Sigmoid colon (tissue), 7 donors: Measurements from ENCODE around the gene VPS50. TPM values are rescaled to one million over a fixed set of nuclear protein-coding genes. Genes with fewer than 3 reads are reported as not detected.
"Not testable (repeated sequence)": the region's sequence is repeated elsewhere in the genome, so short reads cannot be mapped to it uniquely, and the experiment has no call there.

Experiments
- DNase-seq: peaks from one replicate; pipeline ENCODE4 v3.0.0-alpha.2; 2019
- H3K27ac ChIP-seq, 4 donors: fragments of 200-600 bp; sonication (generic); one replicate each; pipeline ENCODE4 v1.5.1; 2016 to 2019; ENCODE audit warnings: mild to moderate bottlenecking in 1 of 4
- H3K27me3 ChIP-seq, 3 donors: fragments of 200-600 bp; sonication (generic); one replicate each; pipeline ENCODE4 v1.5.1; 2019; ENCODE audit warnings: mild to moderate bottlenecking in 1 of 3
- H3K36me3 ChIP-seq, 4 donors: fragments of 200-600 bp; sonication (generic); one replicate each; pipeline ENCODE4 v1.5.1; 2016 to 2019
- H3K4me1 ChIP-seq, 4 donors: fragments of 200-600 bp; sonication (generic); one replicate each; pipeline ENCODE4 v1.5.1; 2017 to 2019
- H3K4me3 ChIP-seq, 4 donors: fragments of 200-600 bp; sonication (generic); one replicate each; pipeline ENCODE4 v1.5.1; 2017 to 2019; ENCODE audit warnings: mild to moderate bottlenecking in 2 of 4, moderate library complexity in 1 of 4
- H3K9me3 ChIP-seq, 4 donors: fragments of 200-600 bp in 3 of 4; sonication (generic) in 3 of 4; one replicate each; pipeline versions ENCODE4 v1.5.1 to v1.6.1; 2013 to 2019
- CTCF ChIP-seq, 4 experiments: fragments of 450-650 bp in 3 of 4; fragments of 200-600 bp in 1 of 4; IDR thresholded peaks; one replicate each; pipeline ENCODE4 v1.5.1; 2016 to 2019; ENCODE audit warnings: antibody characterized with exemption in 4 of 4, mild to moderate bottlenecking in 3 of 4, moderate library complexity in 2 of 4
- EP300 ChIP-seq, 4 donors: sonication (generic); formaldehyde crosslinking; IDR thresholded peaks; one replicate each; pipeline ENCODE4 v1.6.1; 2017; ENCODE audit warnings: antibody characterized with exemption in 4 of 4
- POLR2A ChIP-seq, 2 donors: fragments of 450-650 bp; IDR thresholded peaks; one replicate each; pipeline ENCODE4 v1.6.1; 2016; ENCODE audit warnings: antibody characterized with exemption in 2 of 2, mild to moderate bottlenecking in 2 of 2, moderate library complexity in 2 of 2
- POLR2AphosphoS5 ChIP-seq, 4 donors: sonication (generic); formaldehyde crosslinking; IDR thresholded peaks; one replicate each; pipeline ENCODE4 v1.6.1; 2017; ENCODE audit warnings: antibody characterized with exemption in 4 of 4
- WGBS, 2 donors: extraction: QIAGEN DNeasy Blood & Tissue Kit; methylation state at CpG; one replicate each; pipeline ENCODE4 v1.1.7; 2013; 5-methylcytosine and 5-hydroxymethylcytosine counted together
- intact Hi-C: fragments of 100-400 bp; cut with DNase I; formaldehyde crosslinking; loops from one replicate; pipeline ENCODE4 v1.15.1; 2023
- polyA plus RNA-seq, 3 donors: library from polyadenylated mRNA; stranded (reverse); fragments of 200-250 nt; gene quantifications; one replicate each; pipeline ENCODE4 v1.2.3, GENCODE V29; 2013
- total RNA-seq, 4 donors: library from RNA; depleted of rRNA; stranded (reverse); fragments of >200 nt; gene quantifications; one replicate each; pipeline ENCODE4 v1.1.0, GENCODE V29; 2016
- donor health status: healthy with polysubstance abuse.
- donor health status: Bipolar disorder and iron deficiency.
- donor health status: healthy.

The VPS50 gene
- total and polyA plus RNA-seq, 7 donors, result 4.8 to 36.4 (median 21.7) TPM

GRCh38 chr7:93367254-93367653, 135.1 kb downstream of the VPS50 start:
- no peaks in the 10 kb centered on the region for H3K36me3 ChIP-seq
- intact Hi-C loops, result no loop called here
- TF ChIP-seq CTCF (IDR thresholded peaks at IDR 0.05), result no peak
- TF ChIP-seq EP300 (IDR thresholded peaks at IDR 0.05), result no peak
- TF ChIP-seq POLR2AphosphoS5 (IDR thresholded peaks at IDR 0.05), result no peak
- no peak for TF ChIP-seq POLR2A (IDR thresholded peaks at IDR 0.05)
- H3K27ac ChIP-seq, result no peak overlapping the region
- no peaks in the 10 kb centered on the region for H3K4me1 ChIP-seq
- no peaks in the 10 kb centered on the region for H3K27me3 ChIP-seq
- no peak overlapping the region for H3K4me3 ChIP-seq
- no peak for DNase-seq
- 49 to 78% methylated on average over 2 of the region's 2 CpGs for WGBS, 2 donors
- H3K9me3 ChIP-seq, result no peaks in the 10 kb centered on the region

- intact Hi-C loops, H3K36me3 ChIP-seq, H3K27ac ChIP-seq, H3K9me3 ChIP-seq, H3K27me3 ChIP-seq, H3K4me3 ChIP-seq, DNase-seq, H3K4me1 ChIP-seq: not testable (repeated sequence)
- WGBS, 2 donors, result 45 to 62% methylated on average over 3 of the region's 3 CpGs
Measured at GRCh38 chr7:93370937-93371336, 138.8 kb downstream of the VPS50 start.

- TF ChIP-seq CTCF (IDR thresholded peaks at IDR 0.05) (no peak), POLR2A (IDR thresholded peaks at IDR 0.05) (no peak), POLR2AphosphoS5 (IDR thresholded peaks at IDR 0.05) (no peak), EP300 (IDR thresholded peaks at IDR 0.05) (no peak)
- intact Hi-C loops, result no loop called here
- Histone ChIP-seq H3K4me3 (no peak overlapping the region), H3K9me3 (no peaks in the 10 kb centered on the region), H3K4me1 (no peaks in the 10 kb centered on the region), H3K27ac (no peak overlapping the region), H3K27me3 (no peaks in the 10 kb centered on the region), H3K36me3 (no peaks in the 10 kb centered on the region)
- no peak for DNase-seq
Measured at GRCh38 chr7:93373537-93373936, 141.4 kb downstream of the VPS50 start.

- DNase-seq, result no peak
- Histone ChIP-seq H3K4me3 (no peak overlapping the region), H3K27me3 (no peaks in the 10 kb centered on the region), H3K27ac (no peak overlapping the region), H3K36me3 (no peaks in the 10 kb centered on the region), H3K4me1 (no peaks in the 10 kb centered on the region), H3K9me3 (no peaks in the 10 kb centered on the region)
- intact Hi-C loops, result no loop called here
- WGBS, 2 donors, result 40 to 47% methylated on average over 5 of the region's 5 CpGs
- TF ChIP-seq CTCF (IDR thresholded peaks at IDR 0.05) (peak in 3 of 4 experiments; percentile 10 to 52 (median 38)), POLR2A (IDR thresholded peaks at IDR 0.05) (no peak)
Measured at GRCh38 chr7:93374345-93374940, 142.3 kb downstream of the VPS50 start.

- no peaks in the 10 kb centered on the region for H3K9me3 ChIP-seq
- intact Hi-C loops, result no loop called here
- DNase-seq, result no peak
- H3K36me3 ChIP-seq, result no peaks in the 10 kb centered on the region
- no peak overlapping the region for H3K4me3 ChIP-seq
- H3K27me3 ChIP-seq, result no peaks in the 10 kb centered on the region
- H3K27ac ChIP-seq, result no peak overlapping the region
- TF ChIP-seq POLR2AphosphoS5 (IDR thresholded peaks at IDR 0.05) (no peak), POLR2A (IDR thresholded peaks at IDR 0.05) (no peak), EP300 (IDR thresholded peaks at IDR 0.05) (no peak), CTCF (IDR thresholded peaks at IDR 0.05) (no peak)
- H3K4me1 ChIP-seq, result no peaks in the 10 kb centered on the region
Measured at GRCh38 chr7:93375603-93376002, 143.4 kb downstream of the VPS50 start.
